ENCODE measurements around the gene UBXN7.

The UBXN7 gene

GRCh38 chr3:196432137-196432879 lies at the start of gene UBXN7 (continued):
- no peak; the same call in 1 of the 2 replicates for TF ChIP-seq ZBTB11 (tag by site-specific recombination; conservative IDR thresholded peaks at IDR 0.05; ENCODE audit: low read depth)
- TF ChIP-seq ZNF48 (tag by site-specific recombination; IDR thresholded peaks at IDR 0.05): no peak
- no peak for TF ChIP-seq PRDM6 (tag by site-specific recombination; IDR thresholded peaks at IDR 0.05)
- no peak for TF ChIP-seq ZNF362 (tag by site-specific recombination; IDR thresholded peaks at IDR 0.05)
- TF ChIP-seq ZSCAN23 (tag by site-specific recombination; IDR thresholded peaks at IDR 0.05): no peak
- TF ChIP-seq YY1 (tag by site-specific recombination; IDR thresholded peaks at IDR 0.05): peak; percentile 94
- no peak for TF ChIP-seq ZNF350 (tag by site-specific recombination; IDR thresholded peaks at IDR 0.05)
- TF ChIP-seq MYNN (tag by site-specific recombination; IDR thresholded peaks at IDR 0.05; ENCODE audit: borderline replicate concordance): peak; percentile 44; the same call in 1 of the 2 replicates
- no peak for TF ChIP-seq ZNF488 (tag by site-specific recombination; IDR thresholded peaks at IDR 0.05)
- TF ChIP-seq ZNF707 (tag by site-specific recombination; IDR thresholded peaks at IDR 0.05): no peak
- peak; percentile 76 for TF ChIP-seq SP2 (tag by site-specific recombination; IDR thresholded peaks at IDR 0.05)
- no peak for TF ChIP-seq TSHZ1 (tag by site-specific recombination; IDR thresholded peaks at IDR 0.05; ENCODE audit: borderline replicate concordance)
- no peak for TF ChIP-seq ZNF473 (tag by site-specific recombination; IDR thresholded peaks at IDR 0.05)
- TF ChIP-seq ZBTB8A (tag by site-specific recombination; IDR thresholded peaks at IDR 0.05): peak; percentile 54; the same call in 1 of the 2 replicates
- no peak for TF ChIP-seq ZNF530 (tag by site-specific recombination; IDR thresholded peaks at IDR 0.05; ENCODE audit: low read depth)
- TF ChIP-seq ZNF571 (tag by site-specific recombination; IDR thresholded peaks at IDR 0.05): no peak
- no peak for TF ChIP-seq ZBTB1 (tag by site-specific recombination; IDR thresholded peaks at IDR 0.05)
- no peak for TF ChIP-seq ZNF830 (tag by site-specific recombination; IDR thresholded peaks at IDR 0.05; ENCODE audit: low read depth)
- peak; percentile 58; the same call in 1 of the 2 replicates for TF ChIP-seq SP7 (tag by site-specific recombination; IDR thresholded peaks at IDR 0.05)
- TF ChIP-seq ZNF654 (tag by site-specific recombination; IDR thresholded peaks at IDR 0.05; ENCODE audit: low read depth): no peak
- no peak for TF ChIP-seq HOXC10 (CRISPR knock-in tag; IDR thresholded peaks at IDR 0.05)
- no peak for TF ChIP-seq ZNF423 (tag by site-specific recombination; IDR thresholded peaks at IDR 0.05)
- no peak for TF ChIP-seq ZNF558 (tag by site-specific recombination; IDR thresholded peaks at IDR 0.05)
- TF ChIP-seq PBX3 (CRISPR knock-in tag; IDR thresholded peaks at IDR 0.05): no peak
- no peak for TF ChIP-seq ZNF449 (tag by site-specific recombination; IDR thresholded peaks at IDR 0.05)
- no peak for TF ChIP-seq ZNF580 (tag by site-specific recombination; IDR thresholded peaks at IDR 0.05)

Data from HEK293 (cell line).